GM21723 (cell line): ENCODE data around the gene IER3.
A peak's percentile ranks its signal among the peaks of the same experiment; 100 is the strongest.
"Not testable (repeated sequence)": the region's sequence is repeated elsewhere in the genome, so short reads cannot be mapped to it uniquely, and the experiment has no call there.

Experiments used
- ATAC-seq: cut with Tn5 transposase; IDR thresholded peaks from one replicate; pipeline ENCODE4 v1.9.1; 2021; ENCODE audit warnings: mild to moderate bottlenecking, moderate library complexity; ENCODE audit not compliant: unreplicated experiment

IER3 gene

DNA sequence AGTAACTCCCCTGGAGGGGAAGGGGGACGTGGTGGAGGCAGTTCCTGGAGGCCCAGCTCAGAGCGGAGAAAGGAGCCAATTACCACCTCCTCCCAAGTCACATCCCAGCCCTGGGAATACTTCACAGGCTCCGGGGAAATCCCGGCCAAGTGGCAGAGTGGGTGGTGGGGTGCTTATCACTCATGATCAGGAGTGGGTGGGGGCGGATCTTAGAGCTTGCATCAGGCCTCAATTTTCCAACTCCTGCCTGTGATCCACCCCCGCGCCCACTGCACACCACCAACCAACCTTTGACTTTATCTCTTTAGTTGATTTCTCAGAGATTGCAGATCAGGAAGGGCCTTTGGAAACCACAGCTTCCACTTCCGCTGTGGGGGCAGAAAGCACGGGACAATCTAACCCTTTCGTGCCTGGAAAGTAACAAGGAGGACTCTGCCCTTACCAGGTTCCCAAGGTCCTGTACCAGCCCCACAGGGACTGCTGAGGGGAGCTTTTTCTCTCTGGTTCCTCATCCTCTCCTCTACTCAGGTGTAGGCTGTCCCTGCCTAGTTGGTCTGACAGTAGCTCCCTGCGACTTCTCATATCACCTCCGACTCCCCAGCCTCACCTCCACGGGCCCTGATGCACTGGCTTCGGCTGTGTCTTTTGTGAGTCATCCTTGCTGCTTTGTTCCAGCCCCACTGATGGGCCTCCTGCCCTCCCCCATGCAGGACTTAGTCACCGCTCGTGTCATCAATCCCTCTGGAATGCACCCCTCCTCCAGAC is 24.9 kb upstream of the IER3 start:
- ATAC-seq: no peak

DNA sequence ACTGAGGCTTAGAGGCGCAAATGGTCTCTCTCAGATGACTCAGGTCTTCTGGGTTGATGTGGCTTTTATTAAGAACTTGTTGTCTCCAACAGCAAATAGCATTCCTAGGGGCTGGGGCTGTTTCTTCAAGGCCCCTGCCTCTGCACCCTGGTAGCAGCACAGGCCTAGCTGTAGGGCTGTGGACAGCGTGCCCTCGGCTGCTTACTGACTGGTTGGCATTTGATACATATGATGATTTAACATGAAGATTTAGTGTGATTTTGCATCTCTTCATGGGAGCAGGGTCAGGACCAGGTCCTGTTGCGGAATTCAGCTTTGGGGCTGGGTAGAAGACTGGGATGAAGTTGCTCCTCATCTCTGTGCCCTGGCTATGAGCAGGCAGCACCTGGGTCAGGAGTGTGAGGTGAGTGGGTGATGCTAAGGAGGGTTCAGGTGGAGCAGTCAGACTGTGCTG is 24.3 kb upstream of the IER3 start:
- ATAC-seq: no peak

DNA sequence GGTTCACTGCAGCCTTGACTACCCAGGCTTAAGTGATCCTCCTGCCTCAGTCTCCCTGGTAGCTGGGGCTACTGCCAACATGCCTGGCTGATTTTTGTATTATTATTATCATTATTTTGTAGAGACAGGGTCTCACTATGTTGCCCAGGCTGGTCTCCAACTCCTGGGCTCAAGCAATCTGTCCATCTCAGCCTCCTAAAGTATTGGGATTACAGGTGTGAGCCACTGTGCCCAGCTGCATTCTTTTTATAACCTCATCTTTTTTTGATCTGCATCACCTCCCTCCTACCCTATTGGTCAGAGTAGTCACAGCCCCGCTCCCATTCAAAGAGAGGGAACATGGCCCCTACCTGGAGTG is 23.6 kb upstream of the IER3 start:
- ATAC-seq: no peak

DNA sequence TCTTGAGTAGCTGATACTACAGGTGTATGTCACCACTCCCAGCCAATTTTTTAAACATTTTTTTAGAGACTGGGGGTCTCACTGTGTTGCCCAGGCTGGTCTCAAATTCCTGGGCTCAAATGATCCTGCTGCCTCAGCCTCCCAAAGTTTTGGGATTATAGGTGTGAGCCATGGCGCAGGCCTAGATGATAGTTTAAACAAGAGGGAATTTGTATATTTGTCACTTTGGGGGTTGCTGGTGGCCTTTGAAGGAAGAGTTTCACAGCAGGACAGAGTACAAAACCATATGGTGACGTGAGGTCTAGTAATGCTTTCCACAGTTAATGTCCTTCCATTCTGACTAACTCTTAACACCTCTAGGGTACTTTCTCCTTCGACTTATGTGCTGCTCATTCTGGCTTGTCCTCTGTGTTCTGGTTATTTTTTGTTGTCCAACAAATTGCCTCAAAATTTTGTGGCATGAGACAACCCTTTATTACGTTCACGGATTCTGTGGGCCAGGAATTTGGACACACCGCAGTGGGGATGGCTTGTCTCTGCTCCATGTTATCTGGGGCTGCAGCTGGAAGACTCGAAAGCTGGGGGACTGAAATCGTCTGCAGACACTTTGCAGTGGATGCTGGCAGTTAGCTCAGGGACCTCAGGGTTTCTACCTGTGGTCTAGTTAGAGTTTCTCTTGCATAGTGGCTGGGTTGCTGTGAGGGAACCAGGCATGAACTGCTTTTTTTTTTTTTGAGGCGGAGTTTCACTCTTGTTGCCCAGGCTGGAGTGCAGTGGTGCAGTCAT is 23.0 kb upstream of the IER3 start:
- peak; percentile 76 for ATAC-seq

DNA sequence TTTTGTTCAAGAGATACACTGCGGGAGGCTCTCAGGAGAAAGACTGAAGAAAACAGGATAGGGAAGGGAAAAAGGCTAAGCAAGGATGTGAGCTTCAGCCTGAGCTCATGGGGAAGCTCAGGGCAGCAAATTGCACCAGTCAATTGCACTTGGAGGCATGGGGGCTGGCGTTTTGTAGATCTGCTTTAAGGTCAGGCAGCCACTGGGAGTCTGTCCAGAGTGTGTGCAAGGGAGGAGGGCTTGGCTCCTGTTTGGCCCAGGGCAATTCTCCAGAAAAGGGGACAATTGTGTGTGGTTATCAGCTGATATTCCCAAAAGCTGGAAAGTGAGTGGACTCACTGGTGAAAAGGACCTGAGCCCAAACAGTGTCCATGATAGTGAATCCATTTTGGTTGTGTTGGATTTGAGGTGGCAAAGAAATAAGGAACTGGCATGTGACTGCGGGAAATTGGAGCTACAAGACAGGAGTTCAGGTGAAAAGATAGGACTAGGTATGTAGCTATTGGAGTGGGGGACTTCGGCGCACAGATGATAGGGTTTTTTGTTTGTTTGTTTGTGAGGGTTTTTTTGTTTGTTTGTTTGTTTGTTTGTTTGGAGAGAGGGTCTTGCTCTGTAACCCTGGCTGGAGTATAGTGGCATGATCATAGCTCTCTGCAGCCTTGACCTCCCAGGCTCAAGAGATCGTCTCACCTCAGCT is 22.3 kb upstream of the IER3 start:
- ATAC-seq: no peak

DNA sequence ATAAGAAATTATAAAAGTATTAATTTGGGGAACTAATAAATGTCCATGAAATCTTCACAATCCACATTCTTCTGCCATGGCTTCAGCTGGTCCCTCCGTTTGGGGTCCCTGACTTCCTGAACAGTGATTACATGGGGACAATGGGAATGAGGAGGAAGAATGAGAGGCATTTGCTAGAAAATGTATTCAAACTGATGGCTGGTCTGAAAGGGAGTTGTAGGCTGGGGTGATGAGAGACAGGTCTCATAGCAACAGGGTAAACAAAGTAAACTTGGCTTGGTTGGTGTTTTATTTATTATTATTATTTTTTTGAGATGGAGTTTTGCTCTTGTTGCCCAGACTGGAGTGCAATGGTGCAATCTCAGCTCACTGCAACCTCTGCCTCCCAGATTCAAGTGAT is 21.1 kb upstream of the IER3 start:
- ATAC-seq: not testable (repeated sequence)

DNA sequence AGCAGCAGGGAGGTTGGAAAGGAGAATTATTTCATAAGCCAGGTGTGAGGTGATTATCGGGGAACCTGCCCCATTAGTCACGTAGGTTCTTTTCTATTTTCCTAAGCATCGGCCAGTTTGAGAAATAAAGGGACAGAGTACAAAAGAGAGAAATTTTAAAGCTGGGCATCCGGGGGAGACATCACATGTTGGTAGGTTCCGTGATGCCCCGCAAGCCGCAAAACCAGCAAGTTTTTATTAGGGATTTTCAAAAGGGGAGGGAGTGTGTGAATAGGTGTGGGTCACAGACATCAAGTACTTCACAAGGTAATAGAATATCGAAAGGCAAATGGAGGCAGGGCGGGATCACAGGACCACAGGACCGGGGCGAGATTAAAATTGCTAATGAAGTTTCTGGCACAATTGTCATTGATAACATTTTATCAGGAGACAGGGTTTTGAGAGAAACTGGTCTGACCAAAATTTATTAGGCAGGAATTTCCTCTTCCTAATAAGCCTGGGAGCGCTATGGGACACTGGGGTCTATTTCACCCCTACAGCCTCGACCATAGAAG is 20.2 kb upstream of the IER3 start:
- not testable (repeated sequence) for ATAC-seq

DNA sequence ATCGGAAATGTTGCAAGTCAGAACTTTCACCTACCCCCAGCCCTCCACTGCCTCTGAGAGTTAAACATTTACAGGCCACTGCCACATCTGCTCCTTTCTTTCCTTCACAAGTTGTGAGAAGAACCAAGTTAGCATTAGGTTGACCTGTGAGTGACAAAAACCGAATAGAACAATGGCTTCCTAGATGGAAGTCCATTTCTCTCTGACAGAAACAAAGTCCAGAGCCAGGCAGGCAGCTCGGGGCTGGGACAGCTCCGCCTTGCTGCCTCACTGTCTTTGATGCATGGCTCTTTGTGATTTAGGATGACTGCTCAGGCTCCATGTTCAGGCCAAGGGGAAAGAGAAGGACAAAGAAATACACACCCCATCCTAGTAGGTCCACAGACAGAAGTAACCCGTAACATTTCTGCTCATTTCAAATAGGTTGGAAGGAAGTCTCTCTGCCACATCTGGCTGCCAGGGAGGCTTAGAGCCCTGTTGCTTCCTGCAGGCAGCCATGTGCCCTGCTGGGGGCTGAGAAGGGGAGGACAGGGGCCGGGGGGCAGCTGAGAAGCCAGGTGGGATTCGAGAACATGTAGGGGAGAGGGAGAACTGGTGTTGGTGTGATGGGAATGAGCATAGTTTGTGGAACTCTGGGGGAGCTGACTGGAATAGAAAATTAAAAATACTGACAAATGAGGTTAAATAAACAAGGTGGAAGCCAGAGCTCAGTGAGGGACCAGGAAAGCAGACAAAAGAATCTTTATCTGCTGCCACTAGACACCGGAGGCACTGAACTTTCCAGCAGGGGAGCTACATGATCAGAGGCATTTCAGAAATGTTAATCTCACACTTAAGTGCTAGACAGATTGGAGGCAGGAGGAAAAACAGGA is 19.5 kb upstream of the IER3 start:
- no peak for ATAC-seq

DNA sequence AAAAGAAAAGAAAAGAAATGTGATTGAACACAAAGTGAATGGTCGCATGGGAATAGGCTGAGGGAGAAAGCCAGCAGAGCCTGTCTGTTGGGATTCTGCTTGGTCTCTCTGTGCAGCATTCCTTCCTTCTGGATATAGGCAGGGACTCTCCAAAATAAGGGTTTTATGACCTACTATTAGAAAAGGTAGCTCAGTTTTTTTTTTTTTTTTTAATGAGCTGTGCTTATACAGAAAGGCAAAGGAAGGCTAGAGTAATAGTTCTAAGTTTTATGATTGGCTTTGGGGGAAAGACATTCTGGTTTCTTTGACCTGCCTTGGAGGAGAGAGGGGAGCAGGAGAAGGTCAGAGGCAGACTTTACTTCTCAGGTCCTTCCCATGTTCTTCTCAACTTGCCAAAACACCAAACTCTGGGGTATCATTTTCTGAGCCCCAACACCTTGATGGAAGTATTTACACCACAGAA is 18.8 kb upstream of the IER3 start:
- no peak for ATAC-seq

DNA sequence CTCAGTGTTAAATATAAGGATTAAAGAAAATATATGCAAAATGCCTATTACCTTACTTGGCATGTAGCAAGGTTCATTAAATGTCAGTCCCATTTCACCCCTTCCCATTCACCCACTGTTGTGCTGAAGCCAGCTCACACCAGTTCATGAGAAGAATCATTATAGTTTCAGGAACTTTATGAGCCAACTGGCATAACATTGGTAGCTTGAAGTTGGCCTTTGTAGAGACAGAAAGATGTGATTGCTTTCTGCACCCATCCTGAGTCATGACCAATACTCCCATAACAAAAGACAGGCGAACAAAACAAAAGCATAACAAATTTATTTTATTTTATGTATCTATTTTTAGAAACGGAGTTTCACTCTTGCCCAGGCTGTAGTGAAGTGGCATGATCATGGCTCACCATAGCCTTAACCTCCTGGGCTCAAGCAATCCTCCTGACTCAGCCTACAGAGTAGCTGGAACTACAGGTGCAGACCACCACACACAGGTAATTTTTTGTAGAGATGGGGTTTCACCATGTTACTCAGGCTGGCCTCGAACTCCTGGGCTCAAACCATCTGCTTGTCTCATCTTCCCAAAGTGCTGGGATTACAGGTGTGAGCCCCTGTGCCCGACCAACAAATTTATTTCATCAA is 17.6 kb upstream of the IER3 start:
- no peak for ATAC-seq

DNA sequence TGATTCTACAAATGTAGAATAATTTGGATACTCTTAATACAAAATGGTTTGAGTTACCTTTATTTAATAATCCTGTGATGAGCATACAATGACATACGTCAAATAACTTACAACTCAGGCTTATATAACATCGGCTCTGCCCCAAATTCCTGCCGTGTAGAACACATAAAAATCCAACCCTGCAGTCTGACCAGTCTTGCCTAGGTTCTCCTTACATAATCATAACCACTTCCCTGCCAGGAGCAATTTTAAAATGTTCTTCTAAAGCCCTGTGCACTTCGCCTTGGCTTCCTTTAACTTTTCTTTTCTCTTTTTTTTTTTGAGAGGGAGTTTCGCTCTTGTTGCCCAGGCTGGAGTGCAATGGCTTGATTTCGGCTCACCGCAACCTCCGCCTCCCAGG is 16.2 kb upstream of the IER3 start:
- no peak for ATAC-seq

DNA sequence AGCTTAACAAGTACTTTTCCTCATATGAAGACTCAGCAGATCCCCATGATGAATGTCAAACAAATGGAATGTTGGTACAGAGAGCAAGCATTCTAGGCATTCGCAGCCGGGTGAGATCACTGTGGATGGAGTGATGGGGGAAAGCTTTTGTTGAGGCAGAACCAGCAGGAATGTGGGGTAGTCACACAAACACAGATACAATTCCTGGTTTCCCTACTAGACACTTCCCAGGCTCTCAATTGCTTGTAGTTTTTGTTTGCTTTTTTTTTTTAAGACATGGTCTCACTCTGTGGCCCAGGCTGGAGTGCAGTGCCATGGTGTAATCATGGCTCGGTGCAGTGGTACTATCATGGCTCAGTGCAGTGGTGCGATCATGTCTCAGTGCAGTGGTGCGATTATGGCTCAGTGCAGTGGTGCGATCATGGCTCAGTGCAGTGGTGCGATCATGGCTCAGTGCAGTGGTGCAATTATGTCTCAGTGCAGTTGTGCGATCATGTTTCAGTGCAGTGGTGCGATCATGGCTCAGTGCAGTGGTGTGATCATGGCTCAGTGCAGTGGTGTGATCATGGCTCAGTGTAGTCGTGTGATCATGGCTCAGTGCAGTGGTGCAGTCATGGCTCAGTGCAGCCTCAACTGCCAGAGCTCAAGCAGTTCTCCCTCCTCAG is 15.4 kb upstream of the IER3 start:
- no peak for ATAC-seq

DNA sequence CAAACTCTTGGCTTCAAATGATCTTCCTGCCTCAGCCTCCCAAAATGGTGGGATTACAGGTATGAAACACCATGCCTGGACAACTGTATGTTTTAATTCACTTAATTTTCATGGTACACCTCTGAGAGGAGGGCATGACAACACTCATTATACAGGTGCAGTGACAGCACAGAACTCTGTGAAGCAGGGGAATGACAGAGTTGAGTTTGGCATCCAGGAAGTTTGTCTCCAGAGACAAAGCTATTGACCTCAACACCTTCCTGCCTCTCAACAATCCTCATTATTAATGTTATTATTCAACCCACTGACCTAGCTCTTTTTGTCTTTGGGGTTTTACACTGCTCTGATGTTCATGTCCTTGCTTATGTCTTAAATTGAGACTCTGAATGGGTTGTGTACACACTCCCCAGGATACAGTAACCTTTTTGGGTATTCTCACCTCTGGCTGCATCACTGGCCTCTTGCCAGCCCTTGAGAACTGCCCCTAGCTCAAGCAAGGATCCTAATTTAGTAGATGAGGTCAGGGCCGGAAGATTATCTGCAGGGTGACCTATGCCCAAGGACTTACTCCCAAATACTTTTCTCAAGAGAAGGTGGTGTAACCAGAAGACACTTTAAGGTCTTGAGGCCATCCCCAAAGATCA is 13.0 kb upstream of the IER3 start:
- ATAC-seq: no peak

DNA sequence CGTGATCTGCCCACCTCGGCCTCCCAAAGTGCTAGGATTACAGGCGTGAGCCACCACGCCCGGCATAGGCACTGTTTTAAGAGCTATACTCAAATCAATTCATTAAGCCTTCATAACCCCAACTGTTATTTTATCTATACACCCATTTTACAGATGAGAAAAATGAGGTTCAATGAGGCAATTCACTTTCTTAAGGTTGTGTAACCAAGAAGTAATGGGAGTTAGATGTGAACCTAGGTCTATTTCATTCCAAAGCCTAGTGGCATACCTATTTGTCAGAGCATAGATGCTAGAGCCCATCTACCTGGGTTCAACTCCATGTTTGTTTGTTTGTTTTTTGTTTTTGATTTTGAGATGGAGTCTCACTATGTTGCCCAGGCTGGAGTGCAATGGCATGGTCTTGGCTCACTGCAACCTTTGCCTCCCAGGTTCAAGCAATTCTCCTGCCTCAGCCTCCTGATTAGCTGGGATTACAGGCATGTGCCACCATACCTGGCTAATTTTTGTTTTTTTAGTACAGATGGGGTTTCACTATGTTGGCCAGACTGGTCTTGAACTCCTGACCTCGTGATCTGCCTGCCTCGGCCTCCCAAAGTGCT is 12.2 kb upstream of the IER3 start:
- ATAC-seq: not testable (repeated sequence)

DNA sequence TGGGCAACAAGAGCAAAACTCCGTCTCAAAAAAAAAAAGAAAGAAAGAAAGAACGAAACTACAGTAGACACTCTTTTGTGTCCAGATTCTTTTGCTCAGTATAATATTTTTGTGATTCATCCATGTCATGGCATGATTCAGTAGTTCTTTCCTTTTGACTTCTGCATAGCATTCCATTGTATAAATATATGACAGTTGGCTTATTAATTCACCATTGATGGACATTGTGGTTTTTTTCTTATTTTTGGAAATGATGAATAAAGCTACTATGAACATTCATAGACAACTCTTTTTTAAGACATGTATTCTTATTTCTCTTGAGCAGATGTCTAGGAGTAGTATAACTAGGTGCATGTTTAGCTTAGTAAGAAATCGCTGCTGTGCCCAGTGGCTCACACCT is 10.3 kb upstream of the IER3 start:
- no peak for ATAC-seq

DNA sequence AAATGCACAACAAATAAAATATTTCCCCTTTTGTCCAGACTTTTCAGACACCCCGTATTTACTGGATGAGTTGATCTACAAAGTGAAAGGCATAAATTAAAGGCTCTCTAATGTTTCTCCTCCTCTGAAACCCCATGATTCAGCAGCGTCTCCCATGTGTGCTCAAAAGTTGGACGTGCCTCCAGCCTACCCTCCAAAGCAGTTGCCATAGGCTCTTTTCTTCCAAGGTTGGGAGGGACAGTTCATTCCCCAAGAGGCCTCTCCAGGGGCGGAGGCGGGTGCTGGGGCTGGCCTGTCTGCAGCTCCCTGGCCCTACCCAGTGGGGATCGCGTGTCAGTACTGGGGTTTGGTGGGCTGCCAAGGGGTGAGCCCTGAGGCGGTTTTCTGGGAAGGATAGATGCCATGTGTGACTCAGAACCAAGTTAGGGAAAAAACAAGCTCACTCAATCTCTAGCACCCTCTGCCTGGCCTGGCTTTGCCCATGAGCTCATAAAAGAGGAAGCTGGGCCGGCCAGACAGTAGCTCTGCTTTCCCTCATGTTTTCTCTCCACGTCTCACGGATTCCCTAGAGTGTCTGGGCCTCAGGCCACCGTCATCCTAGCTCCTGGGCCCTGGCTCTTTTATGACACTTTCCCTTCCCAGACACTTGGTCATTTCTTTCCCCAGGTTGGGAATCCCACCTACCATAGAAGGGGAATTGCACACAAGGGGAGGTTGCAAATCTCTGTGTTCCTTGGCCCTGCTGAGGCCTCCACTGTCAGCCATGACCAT is 8.0 kb upstream of the IER3 start:
- ATAC-seq: no peak

DNA sequence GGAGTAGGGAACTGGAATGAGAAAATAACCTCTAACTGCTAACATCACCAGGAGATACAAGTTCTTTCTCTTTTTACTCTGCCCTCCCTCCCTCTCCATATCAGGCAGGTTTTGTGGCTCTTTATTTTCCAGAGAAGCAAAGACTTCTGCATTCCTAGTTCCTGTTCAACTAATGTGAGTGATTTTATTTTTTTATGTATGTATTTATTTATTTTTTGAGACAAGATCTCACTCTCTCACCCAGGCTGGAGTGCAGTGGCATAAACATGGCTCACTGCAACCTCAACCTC is 6.0 kb upstream of the IER3 start:
- no peak for ATAC-seq
